Loucy (cell line): ENCODE results near the gene GAN.

Experiments
- H2AFZ ChIP-seq: fragments of 200-600 bp; sonication (generic); 2 replicates; pipeline ENCODE4 v1.6.0; 2016; ENCODE audit warnings: antibody characterized with exemption, mild to moderate bottlenecking, low read length, moderate library complexity
- H3F3A ChIP-seq: fragments of 200-600 bp; 2 replicates; pipeline ENCODE4 v1.6.0; 2016; ENCODE audit warnings: antibody characterized with exemption, low read depth, mild to moderate bottlenecking
- H3K27me3 ChIP-seq: fragments of 200-600 bp; sonication (generic); 2 replicates; pipeline ENCODE4 v1.6.1; 2014; ENCODE audit warnings: low read length, mild to moderate bottlenecking; ENCODE audit not compliant: insufficient read depth, poor library complexity, severe bottlenecking
- H3K36me3 ChIP-seq: fragments of 200-600 bp; sonication (generic); 2 replicates; pipeline ENCODE4 v1.6.1; 2016; ENCODE audit warnings: low read length; ENCODE audit not compliant: insufficient read depth
- H3K4me1 ChIP-seq: fragments of 200-600 bp; sonication (generic); 2 replicates; pipeline ENCODE4 v1.5.1; 2014; ENCODE audit warnings: low read length, mild to moderate bottlenecking; ENCODE audit not compliant: insufficient read depth, poor library complexity, severe bottlenecking
- H3K4me2 ChIP-seq: fragments of 200-600 bp; sonication (generic); 2 replicates; pipeline ENCODE4 v1.6.0; 2014; ENCODE audit warnings: antibody characterized with exemption, low read length, low read depth, mild to moderate bottlenecking; ENCODE audit not compliant: poor library complexity, severe bottlenecking
- H3K4me3 ChIP-seq: fragments of 200-600 bp; sonication (generic); 2 replicates; pipeline ENCODE4 v1.5.1; 2014; ENCODE audit warnings: low read length, mild to moderate bottlenecking, mixed read lengths; ENCODE audit not compliant: poor library complexity, severe bottlenecking
- H3K79me2 ChIP-seq: fragments of 200-600 bp; sonication (generic); 2 replicates; pipeline ENCODE4 v1.6.1; 2014; ENCODE audit warnings: low read length; ENCODE audit not compliant: insufficient read depth
- H3K9ac ChIP-seq: fragments of 200-600 bp; sonication (generic); 2 replicates; pipeline ENCODE4 v1.6.0; 2014; ENCODE audit warnings: mild to moderate bottlenecking, low read depth, low read length, moderate library complexity; ENCODE audit not compliant: poor library complexity, severe bottlenecking
- H3K9me2 ChIP-seq: fragments of 200-600 bp; sonication (generic); replicated peaks from 2 replicates; pipeline ENCODE4 v1.6.1; 2016; ENCODE audit warnings: low read depth, low read length, mixed read lengths
- H3K9me3 ChIP-seq: fragments of 200-600 bp; sonication (generic); 2 replicates; pipeline ENCODE4 v1.6.1; 2014; ENCODE audit warnings: mild to moderate bottlenecking, antibody characterized with exemption, low read length, low read depth; ENCODE audit not compliant: insufficient read depth
- H4K20me1 ChIP-seq: fragments of 200-600 bp; sonication (generic); 2 replicates; pipeline ENCODE4 v1.6.0; 2014; ENCODE audit warnings: antibody characterized with exemption, low read length, mild to moderate bottlenecking; ENCODE audit not compliant: insufficient read depth, poor library complexity, severe bottlenecking
- CTCF ChIP-seq: fragments of 200-600 bp; sonication (generic); conservative IDR thresholded peaks from 2 replicates; pipeline ENCODE4 v1.5.1; 2014; ENCODE audit warnings: mild to moderate bottlenecking, antibody characterized with exemption, low read length
- EZH2phosphoT487 ChIP-seq: fragments of 200-600 bp; IDR thresholded peaks from 2 replicates; pipeline ENCODE4 v1.6.1; 2018; ENCODE audit warnings: antibody characterized with exemption, mild to moderate bottlenecking, moderate library complexity, borderline replicate concordance

The GAN gene

GRCh38 chr16:81291117-81291516 lies 23.6 kb upstream of the GAN start:
- Histone ChIP-seq H3K9me3 (no peaks in the 10 kb centered on the region), H3K4me1 (no peaks in the 10 kb centered on the region), H3K27me3 (no peaks in the 10 kb centered on the region), H3K9me2 (no peaks in the 10 kb centered on the region), H3F3A (no peaks in the 10 kb centered on the region), H3K4me3 (no peak overlapping the region), H3K36me3 (no peaks in the 10 kb centered on the region), H3K4me2 (no peak overlapping the region), H4K20me1 (no peaks in the 10 kb centered on the region), H3K9ac (no peak overlapping the region), H3K79me2 (no peaks in the 10 kb centered on the region), H2AFZ (no peak overlapping the region)
- no peak for TF ChIP-seq EZH2phosphoT487
- no peak for TF ChIP-seq CTCF

- Histone ChIP-seq H3K27me3 (no peaks in the 10 kb centered on the region), H3K79me2 (no peaks in the 10 kb centered on the region), H3F3A (no peaks in the 10 kb centered on the region), H3K9me3 (no peaks in the 10 kb centered on the region), H4K20me1 (no peaks in the 10 kb centered on the region), H3K9me2 (no peaks in the 10 kb centered on the region), H2AFZ (no peak overlapping the region), H3K36me3 (no peaks in the 10 kb centered on the region), H3K9ac (no peak overlapping the region), H3K4me3 (no peak overlapping the region), H3K4me2 (no peak overlapping the region), H3K4me1 (no peaks in the 10 kb centered on the region)
- TF ChIP-seq CTCF = no peak
- no peak for TF ChIP-seq EZH2phosphoT487
These were observed 21.8 kb upstream of the GAN start for GRCh38 chr16:81292936-81293335.

- H4K20me1 ChIP-seq = no peaks in the 10 kb centered on the region
- H3K9ac ChIP-seq = no peak overlapping the region
- H3K4me3 ChIP-seq = no peak overlapping the region
- no peaks in the 10 kb centered on the region for H3K79me2 ChIP-seq
- TF ChIP-seq EZH2phosphoT487 = no peak
- TF ChIP-seq CTCF = no peak
- H3F3A ChIP-seq = no peaks in the 10 kb centered on the region
- no peaks in the 10 kb centered on the region for H3K9me2 ChIP-seq
- H3K36me3 ChIP-seq = no peaks in the 10 kb centered on the region
- H3K27me3 ChIP-seq = no peaks in the 10 kb centered on the region
- H2AFZ ChIP-seq = no peak overlapping the region
- no peak overlapping the region for H3K4me2 ChIP-seq
- no peaks in the 10 kb centered on the region for H3K9me3 ChIP-seq
- no peaks in the 10 kb centered on the region for H3K4me1 ChIP-seq
These were observed 20.6 kb upstream of the GAN start for GRCh38 chr16:81293909-81294802.
